NCI-H345 treated with DMSO at 0.1 percent for 48 hours (cell line): ENCODE data around the gene ANKRD13B.
"Not testable (repeated sequence)": the region's sequence is repeated elsewhere in the genome, so short reads cannot be mapped to it uniquely, and the experiment has no call there.

ENCODE experiments used
- DNase-seq: peaks from one replicate; lab custom pipeline; 2025; ENCODE audit not compliant: unreplicated experiment; lab: John Stamatoyannopoulos, UW

Gene ANKRD13B

GRCh38 chr17:29592850-29593551 is at the start of gene ANKRD13B:
Gene ANKRD13B (plus strand): TSS chr17:29593132. CDS start chr17:29593622, 490 bp downstream.
- peak; percentile 83 for DNase-seq

GRCh38 chr17:29544066-29544465 is 48.9 kb upstream of the ANKRD13B start:
- no peak for DNase-seq

GRCh38 chr17:29546085-29546484 is 46.8 kb upstream of the ANKRD13B start:
- no peak for DNase-seq

- DNase-seq = no peak
Observed at GRCh38 chr17:29546830-29547229, 46.1 kb upstream of the ANKRD13B start.

GRCh38 chr17:29549177-29549923 is 43.6 kb upstream of the ANKRD13B start:
- no peak for DNase-seq

GRCh38 chr17:29555840-29556239 is 37.1 kb upstream of the ANKRD13B start:
- DNase-seq = no peak

GRCh38 chr17:29557085-29557738 is 35.7 kb upstream of the ANKRD13B start:
- no peak for DNase-seq

GRCh38 chr17:29557739-29558116 is 35.2 kb upstream of the ANKRD13B start:
- no peak for DNase-seq

- DNase-seq = not testable (repeated sequence)
Observed at GRCh38 chr17:29558139-29558538, 34.8 kb upstream of the ANKRD13B start.

- DNase-seq = no peak
Observed at GRCh38 chr17:29559640-29560039, 33.3 kb upstream of the ANKRD13B start.

- DNase-seq = no peak
Observed at GRCh38 chr17:29560316-29560715, 32.6 kb upstream of the ANKRD13B start.

GRCh38 chr17:29561554-29562517 is 31.1 kb upstream of the ANKRD13B start:
- no peak for DNase-seq

GRCh38 chr17:29562615-29563014 is 30.3 kb upstream of the ANKRD13B start:
- no peak for DNase-seq

GRCh38 chr17:29563816-29564215 is 29.1 kb upstream of the ANKRD13B start:
- DNase-seq = no peak

- peak; percentile 53 for DNase-seq
Observed at GRCh38 chr17:29565643-29566472, 27.1 kb upstream of the ANKRD13B start.

GRCh38 chr17:29566473-29567303 is 26.2 kb upstream of the ANKRD13B start, which contains the start of gene ABHD15:
Gene ABHD15 (minus strand): TSS chr17:29567037. CDS start chr17:29566966, 71 bp downstream.
- DNase-seq = no peak

GRCh38 chr17:29567304-29567553 is 25.7 kb upstream of the ANKRD13B start:
- no peak for DNase-seq

GRCh38 chr17:29567554-29568330 is 25.2 kb upstream of the ANKRD13B start:
- DNase-seq = no peak
